HG03139 (cell line): ENCODE results near the gene GRID1.

Experiments
- ATAC-seq: cut with Tn5 transposase; IDR thresholded peaks from one replicate; pipeline ENCODE4 v1.9.1; 2021; ENCODE audit not compliant: unreplicated experiment

GRID1 gene

GRCh38 chr10:86198271-86198670 lies 168.3 kb downstream of the GRID1 start:
- no peak for ATAC-seq

- no peak for ATAC-seq
These were observed 169.3 kb downstream of the GRID1 start for GRCh38 chr10:86197166-86197790.

GRCh38 chr10:86195521-86196157 lies 171.0 kb downstream of the GRID1 start:
- ATAC-seq, result no peak

GRCh38 chr10:86194684-86195083 lies 171.9 kb downstream of the GRID1 start:
- no peak for ATAC-seq

- ATAC-seq, result no peak
These were observed 172.8 kb downstream of the GRID1 start for GRCh38 chr10:86193841-86194240.

- ATAC-seq, result no peak
These were observed 173.9 kb downstream of the GRID1 start for GRCh38 chr10:86192691-86193090.

GRCh38 chr10:86192147-86192546 lies 174.4 kb downstream of the GRID1 start:
- no peak for ATAC-seq

- no peak for ATAC-seq
These were observed 174.9 kb downstream of the GRID1 start for GRCh38 chr10:86191686-86192085.

- ATAC-seq, result no peak
These were observed 175.4 kb downstream of the GRID1 start for GRCh38 chr10:86191166-86191565.

- ATAC-seq, result no peak
These were observed 176.3 kb downstream of the GRID1 start for GRCh38 chr10:86190291-86190690.

GRCh38 chr10:86189891-86190290 lies 176.7 kb downstream of the GRID1 start:
- no peak for ATAC-seq

GRCh38 chr10:86188796-86189558 lies 177.6 kb downstream of the GRID1 start:
- ATAC-seq, result no peak

GRCh38 chr10:86188326-86188725 lies 178.3 kb downstream of the GRID1 start:
- ATAC-seq, result no peak

GRCh38 chr10:86187499-86188239 lies 178.9 kb downstream of the GRID1 start:
- ATAC-seq, result no peak

- ATAC-seq, result no peak
These were observed 180.0 kb downstream of the GRID1 start for GRCh38 chr10:86186633-86187032.

- ATAC-seq, result no peak
These were observed 184.0 kb downstream of the GRID1 start for GRCh38 chr10:86182595-86182994.

- no peak for ATAC-seq
These were observed 184.4 kb downstream of the GRID1 start for GRCh38 chr10:86182150-86182549.

- no peak for ATAC-seq
These were observed 185.7 kb downstream of the GRID1 start for GRCh38 chr10:86180861-86181260.

GRCh38 chr10:86179961-86180360 lies 186.6 kb downstream of the GRID1 start:
- ATAC-seq, result no peak

GRCh38 chr10:86179153-86179524 lies 187.5 kb downstream of the GRID1 start:
- ATAC-seq, result no peak

GRCh38 chr10:86178401-86179152 lies 188.0 kb downstream of the GRID1 start:
- no peak for ATAC-seq
